ENCODE results near the gene PARVG.

Gene PARVG

DNA sequence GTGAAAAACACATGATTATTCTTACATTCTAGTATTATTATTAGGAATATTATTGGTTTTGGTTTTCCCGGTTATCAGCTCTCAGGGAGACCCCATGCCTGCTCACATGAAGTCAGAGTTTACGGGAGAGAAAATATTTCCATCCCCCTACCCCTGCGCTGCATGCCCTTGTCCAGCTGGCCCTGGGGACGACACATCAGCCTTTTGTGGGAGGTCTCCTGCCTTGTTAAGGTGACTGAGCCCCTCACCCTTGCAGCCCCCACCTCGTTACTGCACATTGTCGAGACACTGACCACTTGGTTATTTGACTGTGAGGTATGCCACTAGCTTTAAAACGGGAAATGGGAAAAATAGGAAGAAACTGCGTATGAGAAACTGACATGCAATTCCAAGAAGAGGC lies 63.0 kb downstream of the PARVG start:
- TF ChIP-seq, protein P1, sequence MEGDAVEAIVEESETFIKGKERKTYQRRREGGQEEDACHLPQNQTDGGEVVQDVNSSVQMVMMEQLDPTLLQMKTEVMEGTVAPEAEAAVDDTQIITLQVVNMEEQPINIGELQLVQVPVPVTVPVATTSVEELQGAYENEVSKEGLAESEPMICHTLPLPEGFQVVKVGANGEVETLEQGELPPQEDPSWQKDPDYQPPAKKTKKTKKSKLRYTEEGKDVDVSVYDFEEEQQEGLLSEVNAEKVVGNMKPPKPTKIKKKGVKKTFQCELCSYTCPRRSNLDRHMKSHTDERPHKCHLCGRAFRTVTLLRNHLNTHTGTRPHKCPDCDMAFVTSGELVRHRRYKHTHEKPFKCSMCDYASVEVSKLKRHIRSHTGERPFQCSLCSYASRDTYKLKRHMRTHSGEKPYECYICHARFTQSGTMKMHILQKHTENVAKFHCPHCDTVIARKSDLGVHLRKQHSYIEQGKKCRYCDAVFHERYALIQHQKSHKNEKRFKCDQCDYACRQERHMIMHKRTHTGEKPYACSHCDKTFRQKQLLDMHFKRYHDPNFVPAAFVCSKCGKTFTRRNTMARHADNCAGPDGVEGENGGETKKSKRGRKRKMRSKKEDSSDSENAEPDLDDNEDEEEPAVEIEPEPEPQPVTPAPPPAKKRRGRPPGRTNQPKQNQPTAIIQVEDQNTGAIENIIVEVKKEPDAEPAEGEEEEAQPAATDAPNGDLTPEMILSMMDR (IDR thresholded peaks at IDR 0.05; ENCODE audit: low read depth, low read length) = no peak
- no peak overlapping the region for H3K4me3 ChIP-seq (ENCODE audit: low read depth, low read length)

DNA sequence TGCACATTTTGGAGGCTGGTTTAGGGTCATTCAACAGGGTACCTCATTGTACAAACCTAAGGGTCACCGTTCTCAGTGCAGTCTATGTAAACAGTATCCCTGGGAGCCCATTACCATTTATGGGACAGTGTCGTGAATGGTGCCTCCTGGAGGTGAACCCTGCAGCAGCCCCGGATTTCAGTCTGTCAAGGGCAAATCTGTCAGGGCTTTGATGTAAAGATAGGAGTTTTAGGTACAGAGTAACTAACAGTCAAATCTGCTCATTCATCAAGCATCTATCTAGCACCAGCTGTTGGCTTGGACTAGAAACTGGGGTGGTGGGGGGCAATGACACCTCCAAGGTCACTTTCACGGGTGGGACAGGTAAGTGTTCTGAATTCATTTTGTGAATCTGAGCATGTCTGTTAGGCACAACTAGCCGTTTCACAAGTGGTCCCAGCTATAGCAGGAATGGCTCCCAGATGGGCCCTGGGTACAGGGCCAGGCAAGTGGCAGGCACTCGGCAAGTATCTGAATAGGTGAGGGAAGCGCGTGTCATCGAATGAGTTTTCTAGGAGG lies 63.6 kb downstream of the PARVG start:
- no peak overlapping the region for H3K4me3 ChIP-seq (ENCODE audit: low read depth, low read length)
- TF ChIP-seq, protein P1 (IDR thresholded peaks at IDR 0.05; ENCODE audit: low read depth, low read length) = no peak

DNA sequence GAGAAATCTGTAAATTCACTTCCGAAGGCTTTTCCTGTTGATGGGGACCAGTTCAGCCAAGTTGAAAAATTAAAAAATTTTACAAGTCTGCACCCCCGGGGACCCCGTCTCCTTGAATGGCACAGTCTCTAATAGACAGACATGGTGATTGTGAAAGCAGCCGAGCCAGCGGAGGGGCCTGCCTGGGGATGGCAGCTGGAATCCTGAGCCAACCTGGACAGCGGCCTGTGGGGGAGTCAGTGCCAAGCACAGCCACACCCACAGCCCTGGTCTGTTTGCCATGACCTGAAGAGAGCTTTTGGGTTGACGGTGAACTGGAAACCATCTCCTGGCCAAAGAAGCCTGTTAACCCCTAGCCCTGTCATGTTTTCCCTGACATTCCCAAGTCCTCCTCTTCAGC lies 64.7 kb downstream of the PARVG start:
- H3K4me3 ChIP-seq (ENCODE audit: low read depth, low read length) = no peak overlapping the region
- TF ChIP-seq, protein P1 (IDR thresholded peaks at IDR 0.05; ENCODE audit: low read depth, low read length) = no peak

DNA sequence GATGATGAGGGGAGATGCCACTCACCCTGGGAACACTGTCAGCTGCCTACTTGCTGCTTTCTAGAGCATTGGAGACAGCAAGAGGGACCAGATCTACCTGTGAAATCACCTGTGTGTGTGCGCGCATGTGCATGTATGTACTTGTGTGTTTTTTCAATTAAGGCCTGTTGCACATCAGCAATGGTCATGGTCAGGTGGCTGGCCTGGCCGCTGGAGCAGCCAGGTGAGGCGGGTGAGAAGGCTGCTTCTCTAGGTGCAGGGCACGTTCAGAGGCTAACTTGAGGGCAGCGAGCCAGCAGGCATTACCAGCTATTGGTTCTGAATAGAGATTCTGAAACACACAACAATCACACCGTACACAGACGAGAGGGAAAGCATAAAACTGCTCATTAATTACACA lies 65.1 kb downstream of the PARVG start:
- TF ChIP-seq, protein P1 (IDR thresholded peaks at IDR 0.05; ENCODE audit: low read depth, low read length) = no peak
- H3K4me3 ChIP-seq (ENCODE audit: low read depth, low read length) = no peak overlapping the region

DNA sequence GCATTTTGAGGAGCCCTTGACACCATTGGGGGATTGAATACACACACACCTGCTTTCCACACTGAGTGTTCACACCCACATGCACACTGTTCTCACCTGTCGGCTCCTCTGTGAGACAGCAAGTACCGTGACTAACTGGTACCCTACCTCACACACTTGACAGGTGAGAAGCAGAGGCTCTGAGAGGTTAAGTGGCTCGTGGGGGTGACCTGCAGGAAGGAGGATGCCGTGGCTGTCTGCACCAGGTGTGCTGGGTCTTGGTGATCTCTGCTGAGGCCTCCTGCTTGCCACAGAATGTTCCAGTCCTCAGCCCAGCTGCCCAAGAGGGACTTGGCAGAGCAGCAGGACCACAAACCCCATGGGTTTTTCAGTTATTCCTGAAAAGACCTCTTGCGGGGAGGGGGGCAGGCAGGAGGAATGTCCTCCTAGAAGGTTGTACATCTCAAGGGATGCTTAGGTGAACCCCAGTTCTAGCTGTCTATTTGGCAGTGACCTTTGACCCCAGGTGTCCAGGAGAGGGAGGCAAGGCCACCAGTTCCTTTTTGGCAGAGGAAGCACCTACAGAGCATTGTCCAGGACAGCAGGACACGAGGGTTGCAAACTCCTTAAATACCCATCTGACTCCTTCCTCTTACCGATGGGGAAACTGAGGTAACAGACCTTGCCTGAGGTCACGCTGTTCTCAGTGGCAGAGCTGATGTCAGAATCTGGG lies 66.0 kb downstream of the PARVG start:
- no peak overlapping the region for H3K4me3 ChIP-seq (ENCODE audit: low read depth, low read length)
- TF ChIP-seq, protein P1 (IDR thresholded peaks at IDR 0.05; ENCODE audit: low read depth, low read length) = no peak

DNA sequence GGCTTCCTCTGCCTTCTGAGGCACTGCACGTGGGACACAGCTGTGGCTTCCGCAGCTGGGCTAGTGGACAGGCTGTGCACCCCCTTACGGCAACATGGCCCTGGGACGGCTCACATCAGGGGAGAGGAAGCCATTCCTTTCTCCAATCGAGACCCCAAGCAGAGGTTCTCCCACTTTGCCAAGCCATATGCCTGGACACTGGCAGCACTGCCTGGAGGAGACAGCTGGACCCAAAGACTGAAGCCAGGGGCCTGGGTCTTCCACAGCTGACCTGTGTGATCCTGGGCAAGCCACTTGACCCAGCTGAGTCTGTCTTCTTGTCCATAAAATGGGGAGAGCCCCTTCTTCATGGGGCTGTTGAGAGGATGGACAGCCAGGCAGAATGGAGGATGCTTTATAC lies 66.6 kb downstream of the PARVG start:
- TF ChIP-seq, protein P1 (IDR thresholded peaks at IDR 0.05; ENCODE audit: low read depth, low read length) = no peak
- no peak overlapping the region for H3K4me3 ChIP-seq (ENCODE audit: low read depth, low read length)
